ENCODE data around the gene ZNRF1. TPM values are rescaled to one million over a fixed set of nuclear protein-coding genes. Genes with fewer than 3 reads are reported as not detected.
"Not testable (repeated sequence)": the region's sequence is repeated elsewhere in the genome, so short reads cannot be mapped to it uniquely, and the experiment has no call there.

ZNRF1 gene
- total RNA-seq, 1 donor from 2014 or later: 30.7 TPM

DNA sequence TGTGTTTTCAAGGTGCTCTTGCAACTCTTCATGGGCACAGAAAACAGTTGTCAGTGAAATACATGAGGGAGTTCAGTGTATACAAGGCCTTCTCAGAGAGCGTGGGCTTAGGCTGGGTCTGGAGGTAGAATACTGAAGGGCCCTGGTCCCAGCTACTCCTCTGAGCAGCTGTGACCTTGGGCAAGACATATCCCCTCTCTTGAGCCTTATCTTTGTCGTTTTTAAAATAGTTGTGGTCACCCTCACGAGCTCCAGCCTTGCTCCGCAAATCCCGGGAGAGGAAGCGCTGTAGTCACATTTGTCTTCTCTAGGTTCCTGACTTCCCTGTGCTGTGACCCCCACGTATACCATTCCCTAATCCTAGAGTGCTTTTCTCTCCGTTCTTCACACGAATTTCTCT lies 3.6 kb downstream of the ZNRF1 start:
- DNase-seq (ENCODE audit: low spot score): no peak

GRCh38 chr16:75003931-75004330 lies 5.1 kb downstream of the ZNRF1 start:
- no peak for DNase-seq (ENCODE audit: low spot score)

GRCh38 chr16:75004460-75004859 lies 5.6 kb downstream of the ZNRF1 start:
- DNase-seq (ENCODE audit: low spot score): no peak

DNA sequence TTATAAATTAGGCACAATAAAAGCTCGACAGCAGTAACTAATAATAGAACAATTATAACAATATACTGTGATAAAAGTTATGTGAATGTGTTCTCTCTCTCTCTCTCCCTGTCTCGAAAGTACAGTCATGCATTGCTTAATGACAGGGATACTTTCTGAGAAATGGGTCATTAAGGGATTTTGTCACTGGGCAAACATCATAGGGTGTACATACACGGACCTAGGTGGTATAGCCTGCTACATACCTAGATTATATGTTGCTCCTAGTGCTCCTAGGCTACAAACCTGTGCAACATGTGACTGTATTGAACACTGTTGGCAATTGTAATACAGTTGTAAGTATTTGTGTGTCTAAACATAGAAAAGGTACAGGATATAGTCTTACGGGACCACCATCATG lies 6.9 kb downstream of the ZNRF1 start:
- DNase-seq (ENCODE audit: low spot score): no peak

- no peak for DNase-seq (ENCODE audit: low spot score)
These were observed 8.6 kb downstream of the ZNRF1 start for GRCh38 chr16:75007443-75007842.

- DNase-seq (ENCODE audit: low spot score): no peak
These were observed 11.6 kb downstream of the ZNRF1 start for GRCh38 chr16:75010427-75010826.

- DNase-seq (ENCODE audit: low spot score): no peak
These were observed 12.9 kb downstream of the ZNRF1 start for GRCh38 chr16:75011634-75012307.

DNA sequence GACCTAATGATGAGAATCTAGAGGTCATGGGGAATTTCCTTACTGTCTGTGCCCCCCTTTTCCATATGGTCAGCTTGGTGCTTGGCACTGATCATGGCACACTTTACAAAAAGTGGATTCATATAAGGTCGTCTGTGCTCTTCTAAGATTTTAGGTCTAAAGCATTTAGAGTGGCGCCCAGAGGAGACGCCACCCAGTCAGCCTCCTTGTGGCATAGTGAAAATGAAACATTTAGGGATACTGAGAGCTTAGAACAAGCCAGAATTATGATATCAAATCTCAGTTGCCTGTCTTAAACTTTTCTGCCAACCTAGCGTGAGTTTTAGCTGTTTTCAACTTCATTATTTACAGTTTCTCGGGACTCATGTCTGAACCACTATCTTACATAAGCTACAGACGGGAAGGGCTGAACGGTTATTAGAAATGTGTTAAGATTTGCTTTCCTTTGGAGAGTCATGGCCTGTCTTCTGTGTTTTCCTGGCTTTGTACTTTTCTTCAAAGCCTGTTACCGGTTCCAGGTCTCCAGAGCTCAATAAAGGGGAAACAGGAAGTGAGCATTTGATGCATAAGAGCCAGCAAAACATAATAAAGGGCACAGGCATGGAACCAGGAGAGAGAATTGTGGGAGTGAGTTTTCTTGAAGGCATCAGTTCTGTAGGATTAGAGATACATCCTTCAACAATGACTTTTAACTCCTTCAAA lies 13.7 kb downstream of the ZNRF1 start:
- no peak for DNase-seq (ENCODE audit: low spot score)

- not testable (repeated sequence) for DNase-seq (ENCODE audit: low spot score)
These were observed 14.3 kb downstream of the ZNRF1 start for GRCh38 chr16:75013123-75013522.

DNA sequence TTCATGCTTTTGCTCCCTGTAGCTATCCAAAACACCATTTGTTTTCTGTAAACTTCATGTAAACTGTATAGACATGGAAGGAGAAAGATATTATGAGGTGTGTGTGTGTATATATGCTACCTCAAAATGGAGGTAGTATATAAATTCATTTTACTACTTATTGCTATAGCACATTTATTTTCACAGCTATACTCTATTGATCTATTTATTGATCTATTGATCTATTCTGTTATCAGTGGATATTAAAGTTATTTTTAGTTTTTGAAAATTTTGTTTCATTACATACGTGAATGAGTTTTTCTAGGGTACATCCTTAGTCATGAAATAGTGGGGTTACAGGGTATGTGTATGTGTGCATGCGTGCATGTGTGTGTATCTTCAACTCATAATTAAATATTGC lies 15.5 kb downstream of the ZNRF1 start:
- no peak for DNase-seq (ENCODE audit: low spot score)

DNA sequence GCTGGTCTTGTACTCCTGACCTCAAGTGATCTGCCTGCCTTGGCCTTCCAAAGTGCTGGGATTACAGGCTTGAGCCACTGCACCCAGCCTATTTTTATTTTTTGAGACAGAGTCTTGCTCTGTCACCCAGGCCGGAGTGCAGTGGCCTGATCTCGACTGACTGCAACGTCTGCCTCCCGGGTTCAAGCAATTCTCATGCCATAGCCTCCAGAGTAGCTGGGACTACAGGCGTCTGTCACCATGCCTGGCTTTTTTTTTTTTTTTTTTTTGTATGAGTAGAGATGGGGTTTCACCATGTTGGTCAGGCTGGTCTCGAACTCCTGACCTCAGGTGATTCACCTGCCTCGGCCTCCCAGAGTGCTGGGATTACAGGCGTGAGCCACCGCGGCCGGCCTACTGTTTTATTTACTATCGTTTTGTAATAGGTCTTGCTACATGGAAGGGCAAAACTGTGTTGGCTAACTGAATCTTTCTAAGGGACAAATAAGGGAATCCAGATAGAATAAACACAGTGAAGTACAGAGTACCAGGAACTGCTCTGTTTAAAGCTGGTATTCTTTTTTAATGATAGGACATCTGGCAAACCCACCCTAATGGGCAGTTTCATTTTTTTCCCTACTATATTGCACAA lies 17.7 kb downstream of the ZNRF1 start:
- DNase-seq (ENCODE audit: low spot score): not testable (repeated sequence)

DNA sequence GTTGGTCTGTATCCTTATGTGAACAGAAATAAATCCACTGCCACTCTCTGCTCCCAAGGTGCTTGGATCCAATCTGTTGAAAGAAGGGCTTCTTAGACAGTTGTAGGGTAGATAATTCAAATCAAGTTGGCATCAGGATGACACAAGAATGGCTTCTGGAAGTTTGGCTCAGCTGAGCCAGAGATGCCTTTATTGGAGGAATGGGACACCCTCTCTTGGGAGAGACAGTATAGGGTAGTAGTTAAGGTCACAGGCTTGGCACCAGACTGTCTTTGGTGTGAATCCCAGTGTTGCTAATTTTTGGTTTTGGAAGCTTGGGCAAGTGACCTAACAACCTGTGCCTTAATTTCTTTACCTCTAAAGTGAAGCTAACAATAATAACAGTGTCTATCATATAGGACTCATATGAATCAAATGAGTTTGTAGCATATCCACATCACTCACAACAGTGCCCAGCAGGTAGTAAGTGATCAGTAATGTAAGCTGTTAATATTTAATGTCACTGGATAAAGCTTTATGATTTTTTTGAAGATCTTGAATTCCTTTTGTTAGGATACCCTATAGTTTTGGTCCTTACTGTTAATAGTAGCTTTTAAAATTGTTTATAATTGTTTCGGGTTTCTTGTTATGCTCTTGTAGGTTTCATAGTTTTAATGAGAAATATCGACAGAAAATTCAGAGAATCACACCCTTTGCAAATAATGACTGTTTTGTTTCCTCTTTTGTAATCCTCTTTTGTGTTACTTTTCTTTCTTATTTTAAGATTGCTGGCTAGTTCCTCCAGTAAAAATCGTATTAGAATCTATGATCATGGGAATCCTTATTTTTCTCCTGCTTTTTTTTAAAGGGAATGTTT lies 19.1 kb downstream of the ZNRF1 start:
- DNase-seq (ENCODE audit: low spot score): no peak

GRCh38 chr16:75019007-75019406 lies 20.2 kb downstream of the ZNRF1 start:
- no peak for DNase-seq (ENCODE audit: low spot score)

DNA sequence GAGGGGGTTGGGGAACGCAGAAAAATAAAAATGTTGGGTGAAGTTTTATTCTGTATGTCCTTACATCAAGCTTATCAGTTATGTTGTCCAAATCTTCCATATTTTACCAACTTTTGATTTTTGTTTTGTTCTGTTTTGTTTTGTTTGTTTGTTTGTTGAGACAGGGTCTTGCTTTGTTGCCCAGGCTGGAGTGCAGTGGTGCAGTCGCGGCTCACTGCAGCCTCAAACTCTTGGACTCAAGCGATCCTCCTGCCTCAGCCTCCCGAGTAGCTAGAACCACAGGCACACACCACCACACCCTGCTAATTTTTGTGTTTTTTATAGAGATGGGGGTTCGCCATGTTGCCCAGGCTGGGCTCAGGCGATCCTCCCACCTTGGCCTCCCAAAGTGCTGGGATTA lies 20.8 kb downstream of the ZNRF1 start:
- no peak for DNase-seq (ENCODE audit: low spot score)

DNA sequence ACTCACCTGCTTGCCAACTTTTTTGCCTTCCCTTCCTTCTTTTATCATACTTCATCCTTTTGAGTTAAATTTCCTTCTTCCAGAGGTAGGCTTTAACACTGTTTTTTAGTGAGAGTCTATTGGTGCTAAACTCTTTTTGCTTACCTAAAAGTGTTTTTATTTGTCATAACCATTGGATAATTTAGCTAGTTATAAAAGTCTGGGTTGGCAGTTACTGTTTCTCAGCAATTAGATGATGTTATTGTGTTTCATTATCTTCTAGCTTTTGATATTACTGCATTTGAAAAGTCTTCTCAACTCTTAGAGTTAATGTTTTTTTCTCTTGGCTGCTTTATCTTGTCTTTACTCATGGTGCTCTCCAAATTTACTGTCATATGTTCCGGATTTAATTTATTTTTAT lies 22.6 kb downstream of the ZNRF1 start:
- DNase-seq (ENCODE audit: low spot score): no peak

GRCh38 chr16:75022567-75022966 lies 23.7 kb downstream of the ZNRF1 start:
- DNase-seq (ENCODE audit: low spot score): no peak

GRCh38 chr16:75023009-75023408 lies 24.2 kb downstream of the ZNRF1 start:
- DNase-seq (ENCODE audit: low spot score): no peak

- DNase-seq (ENCODE audit: low spot score): no peak
These were observed 25.4 kb downstream of the ZNRF1 start for GRCh38 chr16:75024182-75024581.

- DNase-seq (ENCODE audit: low spot score): no peak
These were observed 25.8 kb downstream of the ZNRF1 start for GRCh38 chr16:75024594-75024993.

DNA sequence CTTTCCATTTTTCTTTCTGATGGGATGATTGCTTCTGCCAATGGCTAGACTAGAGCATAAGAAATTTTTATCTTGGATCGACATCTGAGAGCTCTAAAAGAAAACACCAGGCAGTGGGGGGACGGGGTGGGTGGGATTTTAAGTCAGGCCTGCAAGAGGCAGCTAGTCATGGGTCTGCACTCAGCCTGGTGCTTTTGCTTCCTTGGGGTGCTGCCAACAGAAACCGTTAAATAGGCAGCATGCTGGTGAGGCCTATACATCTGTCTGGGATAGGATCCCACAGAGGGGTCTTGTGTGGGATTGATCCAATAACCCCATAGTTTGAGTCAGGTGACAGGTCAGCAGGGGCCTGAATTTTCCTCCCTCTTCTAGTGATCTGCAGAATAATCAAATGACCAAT lies 26.9 kb downstream of the ZNRF1 start:
- DNase-seq (ENCODE audit: low spot score): no peak

GRCh38 chr16:75026239-75026891 lies 27.5 kb downstream of the ZNRF1 start:
- peak; percentile 33 for DNase-seq (ENCODE audit: low spot score)
